Kidney (tissue), 14 donors: ENCODE results near the gene JDP2. TPM values are rescaled to one million over a fixed set of nuclear protein-coding genes. Genes with fewer than 3 reads are reported as not detected.

ENCODE experiments used
- DNase-seq, 5 donors: peaks; one replicate each; pipeline ENCODE4 v3.0.0-alpha.2; 2013 to 2020
- FAIRE-seq: peaks from 2 replicates; lab custom pipeline; 2012; peaks lifted over from hg19 to GRCh38; lab: Jason Lieb, UNC
- H3K27ac ChIP-seq, 2 donors: one replicate each; pipeline ENCODE4 v1.7.0; 2013; ENCODE audit warnings: low read depth in 2 of 2, low read length in 2 of 2, inconsistent platforms in 1 of 2
- H3K27me3 ChIP-seq: one replicate; pipeline ENCODE4 v1.7.1; 2013; ENCODE audit warnings: low read length, inconsistent platforms; ENCODE audit not compliant: control insufficient read depth, insufficient read depth
- H3K36me3 ChIP-seq, 3 donors: one replicate each; pipeline versions ENCODE4 v1.7.0 to v1.7.1; 2013; ENCODE audit warnings: low read length in 3 of 3, control low read depth in 1 of 3, inconsistent platforms in 1 of 3; ENCODE audit not compliant: insufficient read depth in 3 of 3, control insufficient read depth in 2 of 3
- H3K4me1 ChIP-seq, 3 donors: one replicate each; pipeline versions ENCODE4 v1.7.0 to v1.7.1; 2013; ENCODE audit warnings: low read length in 3 of 3, inconsistent platforms in 1 of 3, low read depth in 1 of 3; ENCODE audit not compliant: control insufficient read depth in 2 of 3, insufficient read depth in 2 of 3
- H3K4me3 ChIP-seq, 3 donors: one replicate each; pipeline versions ENCODE4 v1.7.0 to v1.8.1; 2013; ENCODE audit warnings: low read length in 3 of 3, control low read depth in 1 of 3, inconsistent platforms in 1 of 3
- H3K9ac ChIP-seq, 3 donors: one replicate each; pipeline versions ENCODE4 v1.7.0 to v1.7.1; 2013; ENCODE audit warnings: low read length in 3 of 3, control low read depth in 1 of 3, inconsistent platforms in 1 of 3
- H3K9me3 ChIP-seq, 3 donors: one replicate each; pipeline versions ENCODE4 v1.7.0 to v1.7.1; 2013; ENCODE audit warnings: low read length in 3 of 3, control low read depth in 1 of 3, inconsistent platforms in 1 of 3; ENCODE audit not compliant: control insufficient read depth in 2 of 3, insufficient read depth in 1 of 3
- intact Hi-C: fragments of 100-400 bp; cut with DNase I; formaldehyde crosslinking; loops from one replicate; pipeline ENCODE4 v1.11.1; 2022
- polyA plus RNA-seq: library from polyadenylated mRNA; stranded (reverse); fragments of 350-450 nt; fragmentation: Illumina TruSeq; extraction: RNeasy Lipid Tissue Mini Kit (QIAGEN cat#74804); gene quantifications from one replicate; pipeline ENCODE4 v1.2.3, GENCODE V29; 2014; ENCODE audit warnings: low read depth, low replicate concordance; ENCODE audit not compliant: insufficient read depth
- total RNA-seq: library from RNA; stranded (reverse); fragmentation: NEBNext Ultra II Directional; extraction: Animal tissue kit (Norgen Biotek cat#: 25700); gene quantifications from one replicate; pipeline ENCODE4 v1.2.1, GENCODE V29; 2021
- TF ChIP-seq, protein P1 (sequence below): IDR thresholded peaks from 3 replicates; pipeline ENCODE4 v1.5.1; 2012; ENCODE audit warnings: mild to moderate bottlenecking, moderate library complexity, borderline replicate concordance; ENCODE audit not compliant: insufficient read depth; ENCODE audit errors: extremely low read depth
- donor health status: control.
- donor health status: control.
- donor health status: control.
- donor health status: control.
- donor health status: control.
- donor health status: DM: yes; HTN: yes; CAD: no.
- donor health status: Normal renal cell carcinoma (clear cell type).

Gene JDP2
- total and polyA plus RNA-seq, 2 donors from 2014 or later: 20.1 to 33.4 TPM

DNA sequence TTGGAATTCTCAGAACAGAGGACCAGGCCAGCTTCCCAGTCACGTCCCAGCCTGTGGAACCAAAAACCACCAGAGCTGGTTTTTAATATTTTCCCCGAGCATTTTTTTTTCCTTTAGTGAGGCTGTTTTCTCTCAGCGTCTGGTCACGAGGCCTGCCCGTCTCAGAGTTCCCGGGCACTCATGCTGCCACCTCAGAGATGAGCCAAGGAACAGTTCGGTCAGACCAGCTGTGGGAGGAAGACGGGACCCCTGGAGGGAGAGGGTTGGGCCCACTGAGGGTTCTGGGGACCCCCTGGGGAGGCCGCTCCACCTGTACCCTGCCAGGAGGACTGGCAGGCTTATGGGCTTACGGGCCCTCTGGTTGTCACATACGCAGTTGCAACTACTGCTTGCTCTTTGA lies 39.9 kb downstream of the JDP2 start:
- H3K27me3 ChIP-seq: no peaks in the 10 kb centered on the region
- peaks cover 5 to 44% (median 20%) of the 10 kb centered on the region in 3 donors for H3K36me3 ChIP-seq
- no peak overlapping the region for H3K9ac ChIP-seq
- H3K27ac ChIP-seq: no peak overlapping the region
- no peak for FAIRE-seq
- TF ChIP-seq, protein P1, sequence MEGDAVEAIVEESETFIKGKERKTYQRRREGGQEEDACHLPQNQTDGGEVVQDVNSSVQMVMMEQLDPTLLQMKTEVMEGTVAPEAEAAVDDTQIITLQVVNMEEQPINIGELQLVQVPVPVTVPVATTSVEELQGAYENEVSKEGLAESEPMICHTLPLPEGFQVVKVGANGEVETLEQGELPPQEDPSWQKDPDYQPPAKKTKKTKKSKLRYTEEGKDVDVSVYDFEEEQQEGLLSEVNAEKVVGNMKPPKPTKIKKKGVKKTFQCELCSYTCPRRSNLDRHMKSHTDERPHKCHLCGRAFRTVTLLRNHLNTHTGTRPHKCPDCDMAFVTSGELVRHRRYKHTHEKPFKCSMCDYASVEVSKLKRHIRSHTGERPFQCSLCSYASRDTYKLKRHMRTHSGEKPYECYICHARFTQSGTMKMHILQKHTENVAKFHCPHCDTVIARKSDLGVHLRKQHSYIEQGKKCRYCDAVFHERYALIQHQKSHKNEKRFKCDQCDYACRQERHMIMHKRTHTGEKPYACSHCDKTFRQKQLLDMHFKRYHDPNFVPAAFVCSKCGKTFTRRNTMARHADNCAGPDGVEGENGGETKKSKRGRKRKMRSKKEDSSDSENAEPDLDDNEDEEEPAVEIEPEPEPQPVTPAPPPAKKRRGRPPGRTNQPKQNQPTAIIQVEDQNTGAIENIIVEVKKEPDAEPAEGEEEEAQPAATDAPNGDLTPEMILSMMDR: no peak
- intact Hi-C loops: no loop called here
- no peak overlapping the region for H3K4me3 ChIP-seq
- DNase-seq: peak in 1 of 5 donors; percentile 47
- peaks cover 0 to 6% (median 6%) of the 10 kb centered on the region in 3 donors for H3K4me1 ChIP-seq
- H3K9me3 ChIP-seq: no peaks in the 10 kb centered on the region

DNA sequence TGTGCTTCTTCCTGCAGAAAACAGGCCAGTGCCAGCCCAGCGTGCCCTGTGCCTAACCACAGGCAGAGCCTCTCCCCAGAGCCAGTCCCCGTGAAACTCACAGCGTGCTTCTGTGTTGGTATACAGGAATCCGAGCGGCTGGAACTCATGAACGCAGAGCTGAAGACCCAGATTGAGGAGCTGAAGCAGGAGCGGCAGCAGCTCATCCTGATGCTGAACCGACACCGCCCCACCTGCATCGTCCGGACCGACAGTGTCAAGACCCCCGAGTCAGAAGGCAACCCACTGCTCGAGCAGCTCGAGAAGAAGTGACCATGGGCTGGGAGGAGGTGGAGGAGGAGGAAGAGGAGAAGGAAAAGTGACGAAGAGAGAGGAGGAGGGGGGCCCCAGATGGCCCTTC lies 41.3 kb downstream of the JDP2 start:
- no peak overlapping the region for H3K9ac ChIP-seq
- peaks cover 0 to 6% (median 6%) of the 10 kb centered on the region in 3 donors for H3K4me1 ChIP-seq
- H3K27ac ChIP-seq: no peak overlapping the region
- FAIRE-seq (no peak), DNase-seq (peak in 1 of 5 donors; percentile 57)
- intact Hi-C loops: no loop called here
- H3K36me3 ChIP-seq: peaks cover 3 to 39% (median 16%) of the 10 kb centered on the region in 3 donors
- no peak overlapping the region for H3K4me3 ChIP-seq
- no peaks in the 10 kb centered on the region for H3K9me3 ChIP-seq
- H3K27me3 ChIP-seq: no peaks in the 10 kb centered on the region
- TF ChIP-seq, protein P1: no peak

DNA sequence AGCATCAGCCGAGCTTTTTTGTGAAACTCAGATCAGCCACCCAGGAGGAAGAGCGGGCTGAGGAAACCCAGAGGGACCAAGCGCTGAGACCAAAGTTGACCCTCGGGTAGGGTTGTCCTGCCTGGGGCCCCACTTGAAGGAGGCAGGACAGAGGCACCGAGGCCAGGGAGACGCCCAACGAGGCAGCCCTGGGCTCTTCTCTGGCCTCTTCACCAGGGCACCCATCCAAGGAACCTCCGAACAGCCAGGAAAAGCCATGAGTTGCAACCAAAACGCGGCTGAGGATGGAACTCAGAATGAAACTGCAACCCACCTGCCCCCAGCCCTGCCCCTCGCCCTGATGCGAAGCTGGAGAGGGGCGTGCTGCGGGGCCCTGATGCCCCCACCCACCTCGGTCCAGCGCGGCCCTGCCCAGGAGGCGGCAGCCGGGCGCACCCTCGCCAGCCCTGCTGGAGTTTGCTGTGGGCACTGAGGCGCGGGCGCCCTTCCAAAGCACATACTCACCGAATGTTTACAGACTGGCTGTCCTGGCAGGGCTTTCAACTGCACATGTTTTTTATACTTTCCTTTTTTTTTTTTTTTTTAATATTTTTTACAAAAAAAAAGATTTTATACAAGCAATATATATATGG lies 41.9 kb downstream of the JDP2 start:
- Histone ChIP-seq H3K4me3 (no peak overlapping the region), H3K9ac (no peak overlapping the region), H3K27ac (no peak overlapping the region), H3K27me3 (no peaks in the 10 kb centered on the region), H3K9me3 (no peaks in the 10 kb centered on the region), H3K4me1 (peaks cover 0 to 6% (median 6%) of the 10 kb centered on the region in 3 donors), H3K36me3 (peaks cover 3 to 35% (median 16%) of the 10 kb centered on the region in 3 donors)
- no peak for FAIRE-seq
- DNase-seq: peak in 1 of 5 donors; percentile 81
- TF ChIP-seq, protein P1: no peak
- intact Hi-C loops: no loop called here
